IMR-90 (cell line): Measurements from ENCODE around the gene PZP. TPM values are rescaled to one million over a fixed set of nuclear protein-coding genes. Genes with fewer than 3 reads are reported as not detected.

Source experiments
- ATAC-seq: fragments of 200-7000 bp; cut with Tn5 transposase; 2 replicates; pipeline ENCODE4 v1.9.1; 2020; ENCODE audit warnings: low read depth, mild to moderate bottlenecking, moderate library complexity
- BruUV-seq: library from RNA; stranded (reverse); fragments of 400-500 nt; replicated peaks from 2 replicates; lab custom pipeline; 2021; lab: Mats Ljungman, UMichigan
- CTCF ChIA-PET: fragments of 300-600 bp; formaldehyde crosslinking; extraction: SDS; loops from one replicate; lab custom pipeline; 2021; ENCODE audit warnings: antibody characterized with exemption; lab: Yijun Ruan, JAX
- POLR2A ChIA-PET: fragments of 300-600 bp; sonication (Branson Sonifier 250); formaldehyde crosslinking; loops from one replicate; lab custom pipeline; 2022; ENCODE audit warnings: antibody characterized with exemption; ENCODE audit not compliant: unreplicated experiment; lab: Charles Lee
- DNase-seq: peaks from one replicate; pipeline ENCODE4 v3.0.0; 2013
- H2AFZ ChIP-seq: replicated peaks from 2 replicates; pipeline ENCODE3; 2013; ENCODE audit warnings: low read length, mild to moderate bottlenecking; ENCODE audit not compliant: poor library complexity
- H2AK5ac ChIP-seq: 2 replicates; pipeline ENCODE4 v1.6.1; 2013; ENCODE audit warnings: low read depth, low read length, inconsistent platforms
- H2AK9ac ChIP-seq: replicated peaks from 2 replicates; pipeline ENCODE3; 2013; ENCODE audit warnings: mild to moderate bottlenecking, low read depth, low read length, moderate library complexity; ENCODE audit not compliant: poor library complexity
- H2BK120ac ChIP-seq: 2 replicates; pipeline ENCODE4 v1.6.1; 2013; ENCODE audit warnings: low read depth, low read length, inconsistent platforms
- H2BK15ac ChIP-seq: 3 replicates; pipeline ENCODE4 v1.6.1; 2013; ENCODE audit warnings: low read depth, low read length, inconsistent platforms
- H2BK20ac ChIP-seq: 2 replicates; pipeline ENCODE4 v1.6.1; 2013; ENCODE audit warnings: low read depth, mild to moderate bottlenecking, inconsistent platforms, low read length, moderate library complexity
- H2BK5ac ChIP-seq: 2 replicates; pipeline ENCODE4 v1.6.1; 2013; ENCODE audit warnings: mild to moderate bottlenecking, low read depth, low read length, inconsistent platforms; ENCODE audit not compliant: poor library complexity, severe bottlenecking
- H3K14ac ChIP-seq: replicated peaks from 2 replicates; pipeline ENCODE4 v1.6.1; 2013; ENCODE audit warnings: low read depth, low read length, inconsistent platforms
- H3K18ac ChIP-seq: 2 replicates; pipeline ENCODE4 v1.6.1; 2013; ENCODE audit warnings: low read depth, low read length, control low read depth
- H3K23ac ChIP-seq: 2 replicates; pipeline ENCODE4 v1.6.1; 2013; ENCODE audit warnings: low read depth, low read length, inconsistent platforms
- H3K27ac ChIP-seq: 2 replicates; pipeline ENCODE4 v1.5.1; 2013; ENCODE audit warnings: mild to moderate bottlenecking, control low read depth, low read length; ENCODE audit not compliant: insufficient read depth
- H3K27me3 ChIP-seq: 2 replicates; pipeline ENCODE4 v1.6.1; 2013; ENCODE audit warnings: low read length; ENCODE audit not compliant: control insufficient read depth, insufficient read depth
- H3K36me3 ChIP-seq: 2 replicates; pipeline ENCODE4 v1.6.1; 2013; ENCODE audit warnings: low read length, mixed read lengths; ENCODE audit not compliant: control insufficient read depth, insufficient read depth
- H3K4ac ChIP-seq: 2 replicates; pipeline ENCODE4 v1.6.1; 2013; ENCODE audit warnings: low read depth, low read length, inconsistent platforms
- H3K4me1 ChIP-seq: 2 replicates; pipeline ENCODE4 v1.6.1; 2013; ENCODE audit warnings: low read length, mixed read lengths; ENCODE audit not compliant: control insufficient read depth, insufficient read depth
- H3K4me2 ChIP-seq: 2 replicates; pipeline ENCODE4 v1.6.1; 2013; ENCODE audit warnings: low read depth, mild to moderate bottlenecking, control low read depth, low read length, moderate library complexity
- H3K4me3 ChIP-seq: 2 replicates; pipeline ENCODE4 v1.5.1; 2013; ENCODE audit warnings: low read depth, mild to moderate bottlenecking, control low read depth, low read length, moderate library complexity; ENCODE audit not compliant: insufficient read depth
- H3K56ac ChIP-seq: 2 replicates; pipeline ENCODE4 v1.6.1; 2013; ENCODE audit warnings: low read length, inconsistent platforms; ENCODE audit not compliant: insufficient read depth; ENCODE audit errors: extremely low read depth
- H3K79me1 ChIP-seq, 2 experiments: 2 replicates each; pipeline ENCODE4 v1.6.1; 2013; ENCODE audit warnings: low read length in 2 of 2, inconsistent platforms in 1 of 2, low read depth in 1 of 2
- H3K9ac ChIP-seq: 2 replicates; pipeline ENCODE4 v1.6.1; 2013; ENCODE audit warnings: low read depth, low read length, control low read depth
- H3K9me1 ChIP-seq: 2 replicates; pipeline ENCODE4 v1.6.1; 2013; ENCODE audit warnings: low read length, inconsistent platforms; ENCODE audit not compliant: insufficient read depth
- H3K9me3 ChIP-seq: 2 replicates; pipeline ENCODE4 v1.6.1; 2013; ENCODE audit warnings: low read length; ENCODE audit not compliant: control insufficient read depth, insufficient read depth
- H4K20me1 ChIP-seq: 2 replicates; pipeline ENCODE4 v1.6.1; 2013; ENCODE audit warnings: low read length, inconsistent platforms; ENCODE audit not compliant: insufficient read depth
- H4K5ac ChIP-seq: 2 replicates; pipeline ENCODE4 v1.6.1; 2013; ENCODE audit warnings: mild to moderate bottlenecking, low read depth, low read length, control low read depth
- H4K8ac ChIP-seq, 2 experiments: 2 replicates each; pipeline ENCODE4 v1.6.1; 2013; ENCODE audit warnings: low read depth in 2 of 2, low read length in 2 of 2, control low read depth in 1 of 2, inconsistent platforms in 1 of 2
- H4K91ac ChIP-seq: 2 replicates; pipeline ENCODE4 v1.6.1; 2013; ENCODE audit warnings: low read depth, low read length, inconsistent platforms; ENCODE audit not compliant: insufficient read depth
- BHLHE40 ChIP-seq: fragments of 150-350 bp; IDR thresholded peaks from 2 replicates; pipeline ENCODE4 v1.6.1; 2016; ENCODE audit warnings: mild to moderate bottlenecking, low read depth, low read length
- CEBPB ChIP-seq: IDR thresholded peaks from 2 replicates; pipeline ENCODE4 v1.6.1; 2012; ENCODE audit warnings: low read depth, low read length, improper control_type of control experiment
- CHD1 ChIP-seq: IDR thresholded peaks from 2 replicates; pipeline ENCODE4 v1.6.1; 2012; ENCODE audit warnings: low read depth, low read length, improper control_type of control experiment
- FOS ChIP-seq: fragments of 150-350 bp; IDR thresholded peaks from 2 replicates; pipeline ENCODE4 v1.6.1; 2016; ENCODE audit warnings: low read depth, low read length
- MAFK ChIP-seq: IDR thresholded peaks from 2 replicates; pipeline ENCODE4 v1.6.1; 2012; ENCODE audit warnings: low read depth, low read length, improper control_type of control experiment
- MAZ ChIP-seq: IDR thresholded peaks from 2 replicates; pipeline ENCODE4 v1.6.1; 2012; ENCODE audit warnings: low read depth, mild to moderate bottlenecking, low read length, improper control_type of control experiment, moderate library complexity, borderline replicate concordance
- NFE2L2 ChIP-seq: fragments of 150-350 bp; IDR thresholded peaks from 2 replicates; pipeline ENCODE4 v1.6.1; 2016; ENCODE audit warnings: low read depth, mild to moderate bottlenecking, low read length
- RFX5 ChIP-seq: IDR thresholded peaks from 2 replicates; pipeline ENCODE4 v1.8.0; 2012; ENCODE audit warnings: low read depth, mild to moderate bottlenecking, low read length, moderate library complexity
- SMC3 ChIP-seq: fragments of 150-350 bp; IDR thresholded peaks from 2 replicates; pipeline ENCODE4 v1.6.1; 2016; ENCODE audit warnings: low read depth, mild to moderate bottlenecking, antibody characterized with exemption, low read length, moderate library complexity
- USF2 ChIP-seq: fragments of 150-350 bp; IDR thresholded peaks from 2 replicates; pipeline ENCODE4 v1.6.1; 2017; ENCODE audit warnings: mild to moderate bottlenecking, antibody characterized with exemption, low read length, low read depth
- WGBS, 2 experiments: methylation state at CpG; one replicate each; pipeline versions ENCODE4 v1.1.5 to v1.1.7; 2013; ENCODE audit warnings: missing lambda C conversion rate in 2 of 2; ENCODE audit not compliant: insufficient read length in 1 of 2; ENCODE audit errors: extremely low coverage in 2 of 2; 5-methylcytosine and 5-hydroxymethylcytosine counted together
- dilution Hi-C: fragments of 300-500 bp; cut with HindIII; formaldehyde crosslinking; loops from one replicate; pipeline ENCODE4 v1.14.3; 2018; ENCODE audit warnings: low sequenced_read_pairs; ENCODE audit not compliant: unreplicated experiment
- in situ Hi-C: fragments of 300-500 bp; cut with MboI; formaldehyde crosslinking; loops from 3 replicates; pipeline ENCODE4 v1.14.3; 2019; ENCODE audit warnings: low sequenced_read_pairs, inconsistent platforms, mixed read lengths
- intact Hi-C: fragments of 100-400 bp; cut with micrococcal nuclease; formaldehyde crosslinking; loops from 2 replicates; pipeline ENCODE4 v1.10.0; 2022
- polyA plus RNA-seq, 3 experiments: library from polyadenylated mRNA; depleted of rRNA; stranded (reverse); fragments of >200 nt; gene quantifications; 2 replicates each; pipeline ENCODE4 v1.2.3, GENCODE V29; 2012; ENCODE audit warnings: low replicate concordance in 1 of 3
- total RNA-seq: library from RNA; depleted of rRNA; stranded (reverse); fragments of >200 nt; gene quantifications from 2 replicates; pipeline ENCODE4 v1.2.3, GENCODE V29; 2012

The PZP gene
- total and polyA plus RNA-seq, 2 of the 4 experiments (the other 2 are of a cell fraction) = not detected

DNA sequence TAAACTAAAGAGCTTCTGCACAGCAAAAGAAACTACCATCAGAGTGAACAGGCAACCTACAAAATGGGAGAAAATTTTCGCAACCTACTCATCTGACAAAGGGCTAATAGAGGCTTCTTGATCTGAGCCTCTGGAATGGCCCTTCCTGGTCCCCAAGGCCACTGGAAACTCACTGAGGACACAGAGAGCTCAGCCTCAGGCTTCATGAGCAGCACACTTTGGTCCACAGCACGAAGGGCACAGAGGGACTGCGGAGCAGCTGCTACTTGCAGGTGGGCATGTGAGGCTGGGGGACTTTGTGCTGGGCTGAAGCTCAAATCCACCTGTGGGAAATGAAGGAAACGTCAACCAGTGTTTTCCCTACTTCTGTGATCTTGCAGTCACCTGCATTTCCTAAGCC, 27.4 kb downstream of the PZP start:
- no TSS peak for BruUV-seq
- H3K9me3 ChIP-seq = no peaks in the 10 kb centered on the region
- no peak overlapping the region for H3K4me3 ChIP-seq
- no peak overlapping the region for H3K18ac ChIP-seq
- H3K23ac ChIP-seq = no peak overlapping the region
- H3K56ac ChIP-seq = no peak overlapping the region
- no peaks in the 10 kb centered on the region for H4K20me1 ChIP-seq
- no peak overlapping the region for H4K91ac ChIP-seq
- in situ Hi-C loops = no loop called here
- no peaks in the 10 kb centered on the region for H3K9me1 ChIP-seq
- H3K14ac ChIP-seq = no peak overlapping the region
- no peak overlapping the region for H4K5ac ChIP-seq
- no peak overlapping the region for H3K4ac ChIP-seq
- no peaks in the 10 kb centered on the region for H3K4me1 ChIP-seq
- H3K4me2 ChIP-seq = no peak overlapping the region
- no peak overlapping the region for H2BK5ac ChIP-seq
- WGBS, 2 experiments = no CpG with 5 or more reads among the region's 4 CpGs
- H2AK9ac ChIP-seq = no peak overlapping the region
- H3K27ac ChIP-seq = no peak overlapping the region
- no peaks in the 10 kb centered on the region for H3K36me3 ChIP-seq
- no peak overlapping the region for H2AK5ac ChIP-seq
- ChIA-PET CTCF (no interaction called here), POLR2A (no interaction called here)
- no peaks in the 10 kb centered on the region for H3K79me1 ChIP-seq
- no peak overlapping the region for H2AFZ ChIP-seq
- DNase-seq = no peak
- dilution Hi-C loops = no loop called here
- H2BK20ac ChIP-seq = no peak overlapping the region
- no peak for ATAC-seq
- TF ChIP-seq MAZ (no peak), FOS (no peak), BHLHE40 (no peak), RFX5 (no peak), USF2 (no peak), CEBPB (no peak), NFE2L2 (no peak), SMC3 (no peak), MAFK (no peak), CHD1 (no peak)
- intact Hi-C loops = no loop called here
- H2BK15ac ChIP-seq = no peak overlapping the region
- H2BK120ac ChIP-seq = no peak overlapping the region
- H3K9ac ChIP-seq = no peak overlapping the region
- H4K8ac ChIP-seq = no peak overlapping the region
- no peaks in the 10 kb centered on the region for H3K27me3 ChIP-seq
